B cell (primary cell): ENCODE results near the gene CRELD2. TPM values are rescaled to one million over a fixed set of nuclear protein-coding genes. Genes with fewer than 3 reads are reported as not detected.

Source experiments
- ATAC-seq: fragments of 200-7000 bp; cut with Tn5 transposase; one replicate; pipeline ENCODE4 v1.10.0; 2021; ENCODE audit warnings: low read depth, mild to moderate bottlenecking, moderate number of reproducible peaks, moderate library complexity
- CTCF ChIA-PET: fragments of 350-600 bp; sonication (Branson Sonifier 250); formaldehyde crosslinking; loops from one replicate; lab custom pipeline; 2021; ENCODE audit warnings: antibody characterized with exemption, inconsistent platforms; lab: Charles Lee
- POLR2A ChIA-PET: fragments of 350-600 bp; sonication (Branson Sonifier 250); formaldehyde crosslinking; loops from one replicate; lab custom pipeline; 2021; ENCODE audit warnings: antibody characterized with exemption; lab: Charles Lee
- DNase-seq: peaks from one replicate; pipeline ENCODE4 v3.0.0; 2013
- H2AFZ ChIP-seq: 2 replicates; pipeline ENCODE4 v1.6.1; 2012; ENCODE audit warnings: mild to moderate bottlenecking, low read depth, low read length; ENCODE audit not compliant: insufficient read depth, poor library complexity, severe bottlenecking
- H3K27ac ChIP-seq, 2 donors: 1 replicate in 1 of 2; 2 replicates in 1 of 2; pipeline ENCODE4 v1.5.1; 2012 to 2013; ENCODE audit warnings: low read length in 2 of 2, mild to moderate bottlenecking in 2 of 2, moderate library complexity in 1 of 2
- H3K27me3 ChIP-seq, 4 experiments: fragments of 200-600 bp in 1 of 4; sonication (generic) in 1 of 4; replicated peaks in 1 of 4; 1 replicate in 2 of 4; 2 replicates in 2 of 4; pipeline versions ENCODE4 v1.6.1 to v1.7.0; 2013 to 2016; ENCODE audit warnings: low read length in 3 of 4, mild to moderate bottlenecking in 2 of 4, mixed read lengths in 1 of 4, moderate library complexity in 1 of 4; ENCODE audit not compliant: insufficient read depth in 4 of 4, control insufficient read depth in 3 of 4; ENCODE audit errors: control extremely low read depth in 1 of 4
- H3K36me3 ChIP-seq, 2 experiments: replicated peaks in 1 of 2; 1 replicate in 1 of 2; 2 replicates in 1 of 2; pipeline versions ENCODE4 v1.6.1 to v1.7.1; 2013; ENCODE audit warnings: low read length in 1 of 2; ENCODE audit not compliant: insufficient read depth in 2 of 2, control insufficient read depth in 1 of 2; ENCODE audit errors: control extremely low read depth in 1 of 2, extremely low read depth in 1 of 2
- H3K4me1 ChIP-seq, 2 donors: fragments of 200-600 bp in 1 of 2; sonication (generic) in 1 of 2; 1 replicate in 1 of 2; 2 replicates in 1 of 2; pipeline versions ENCODE4 v1.5.1 to v1.6.1; 2013 to 2017; ENCODE audit warnings: low read length in 2 of 2; ENCODE audit not compliant: control insufficient read depth in 2 of 2, insufficient read depth in 2 of 2
- H3K4me2 ChIP-seq: replicated peaks from 2 replicates; pipeline ENCODE3; 2012; ENCODE audit warnings: mild to moderate bottlenecking, low read depth, low read length; ENCODE audit not compliant: poor library complexity, severe bottlenecking
- H3K4me3 ChIP-seq, 5 experiments: fragments of 200-600 bp in 1 of 5; sonication (generic) in 1 of 5; 1 replicate in 3 of 5; 2 replicates in 2 of 5; pipeline versions ENCODE4 v1.5.1 to v1.7.0; 2011 to 2016; ENCODE audit warnings: low read length in 4 of 5, mild to moderate bottlenecking in 4 of 5, low read depth in 2 of 5, control low read depth in 1 of 5, moderate library complexity in 1 of 5; ENCODE audit not compliant: insufficient read depth in 1 of 5; ENCODE audit errors: control extremely low read depth in 1 of 5, extremely low read depth in 1 of 5
- H3K79me2 ChIP-seq: fragments of 200-600 bp; sonication (generic); one replicate; pipeline ENCODE4 v1.6.0; 2016; ENCODE audit warnings: low read length; ENCODE audit not compliant: control insufficient read depth, insufficient read depth
- H3K9ac ChIP-seq: fragments of 200-600 bp; sonication (generic); 2 replicates; pipeline ENCODE4 v1.6.1; 2017; ENCODE audit warnings: mild to moderate bottlenecking, low read length, moderate library complexity
- H3K9me3 ChIP-seq, 3 donors: one replicate each; pipeline versions ENCODE4 v1.6.1 to v1.7.1; 2013; ENCODE audit warnings: low read length in 2 of 3; ENCODE audit not compliant: control insufficient read depth in 2 of 3, insufficient read depth in 1 of 3; ENCODE audit errors: control extremely low read depth in 1 of 3
- H4K20me1 ChIP-seq: 2 replicates; pipeline ENCODE4 v1.6.0; 2012; ENCODE audit warnings: mild to moderate bottlenecking, low read length; ENCODE audit not compliant: insufficient read depth, control insufficient read depth, poor library complexity, severe bottlenecking
- H3K27ac Mint-ChIP-seq: one replicate; pipeline ENCODE4 v1.8.0; 2021; ENCODE audit warnings: mixed read lengths
- H3K27me3 Mint-ChIP-seq: one replicate; pipeline ENCODE4 v1.8.0; 2021; ENCODE audit warnings: mixed read lengths
- H3K4me1 Mint-ChIP-seq: one replicate; pipeline ENCODE4 v1.8.0; 2021; ENCODE audit warnings: mixed read lengths
- H3K4me3 Mint-ChIP-seq: one replicate; pipeline ENCODE4 v1.8.0; 2021; ENCODE audit warnings: mixed read lengths
- H3K9me3 Mint-ChIP-seq: one replicate; pipeline ENCODE4 v1.8.0; 2022; ENCODE audit warnings: mixed read lengths; ENCODE audit not compliant: insufficient read depth
- EZH2 ChIP-seq: IDR thresholded peaks from 2 replicates; pipeline ENCODE4 v1.6.1; 2012; ENCODE audit warnings: borderline replicate concordance, low read depth, mild to moderate bottlenecking, moderate library complexity, low read length; ENCODE audit not compliant: insufficient read depth, poor library complexity, severe bottlenecking
- WGBS: methylation state at CpG from one replicate; pipeline ENCODE4 v1.1.5; 2013; ENCODE audit warnings: missing lambda C conversion rate; ENCODE audit not compliant: insufficient coverage; 5-methylcytosine and 5-hydroxymethylcytosine counted together
- intact Hi-C: fragments of 100-400 bp; cut with micrococcal nuclease; formaldehyde crosslinking; loops from one replicate; pipeline ENCODE4 v1.10.0; 2022
- polyA plus RNA-seq: library from polyadenylated mRNA; depleted of rRNA; stranded (reverse); fragments of >200 nt; gene quantifications from 2 replicates; pipeline ENCODE4 v1.2.3, GENCODE V29; 2012
- total RNA-seq, 2 donors: library from RNA; stranded (reverse); fragments of 120-200 nt in 1 of 2; gene quantifications; 1 replicate in 1 of 2; 2 replicates in 1 of 2; pipeline versions ENCODE4 v1.2.3 to v1.2.4, GENCODE V29; 2013 to 2022
- TF ChIP-seq, protein P1 (sequence below): fragments of 200-600 bp; IDR thresholded peaks from one replicate; pipeline ENCODE4 v1.8.0; 2022; ENCODE audit warnings: antibody characterized with exemption, mild to moderate bottlenecking

The CRELD2 gene
- total and polyA plus RNA-seq, 2 donors (not counting 1 experiment from before 2014, with no cell fraction given), result 35.9 to 41.9 TPM

- intact Hi-C loops, result no loop called here
- no peaks in the 10 kb centered on the region for H3K9me3 Mint-ChIP-seq
- WGBS, result 98% methylated on average over 14 of the region's 14 CpGs
Observed at GRCh38 chr22:49913446-49913845, 5.0 kb upstream of the CRELD2 start.

GRCh38 chr22:49914256-49914655 is 4.2 kb upstream of the CRELD2 start:
- peaks cover 16 to 18% of the 10 kb centered on the region in 2 donors for H3K4me1 ChIP-seq
- POLR2A ChIA-PET, result interaction anchor here (1.0 kb wide), 1 partner anchor 88 kb away, joined by 3 read pairs; no protein-coding TSS in a partner anchor
- H3K79me2 ChIP-seq, result peaks cover 55% of the 10 kb centered on the region
- H3K4me3 ChIP-seq, result no peak overlapping the region
- no peak overlapping the region for H3K4me2 ChIP-seq
- Mint-ChIP-seq H3K27me3 (no peaks in the 10 kb centered on the region), H3K4me1 (peaks cover 7% of the 10 kb centered on the region), H3K27ac (no peak overlapping the region), H3K4me3 (no peak overlapping the region), H3K9me3 (no peaks in the 10 kb centered on the region)
- intact Hi-C loops, result no loop called here
- DNase-seq (no peak), ATAC-seq (no peak)
- H3K9me3 ChIP-seq, result no peaks in the 10 kb centered on the region
- H3K27me3 ChIP-seq, result no peaks in the 10 kb centered on the region
- no peak overlapping the region for H3K27ac ChIP-seq
- no peak overlapping the region for H3K9ac ChIP-seq
- no peak for TF ChIP-seq EZH2
- TF ChIP-seq, protein P1, sequence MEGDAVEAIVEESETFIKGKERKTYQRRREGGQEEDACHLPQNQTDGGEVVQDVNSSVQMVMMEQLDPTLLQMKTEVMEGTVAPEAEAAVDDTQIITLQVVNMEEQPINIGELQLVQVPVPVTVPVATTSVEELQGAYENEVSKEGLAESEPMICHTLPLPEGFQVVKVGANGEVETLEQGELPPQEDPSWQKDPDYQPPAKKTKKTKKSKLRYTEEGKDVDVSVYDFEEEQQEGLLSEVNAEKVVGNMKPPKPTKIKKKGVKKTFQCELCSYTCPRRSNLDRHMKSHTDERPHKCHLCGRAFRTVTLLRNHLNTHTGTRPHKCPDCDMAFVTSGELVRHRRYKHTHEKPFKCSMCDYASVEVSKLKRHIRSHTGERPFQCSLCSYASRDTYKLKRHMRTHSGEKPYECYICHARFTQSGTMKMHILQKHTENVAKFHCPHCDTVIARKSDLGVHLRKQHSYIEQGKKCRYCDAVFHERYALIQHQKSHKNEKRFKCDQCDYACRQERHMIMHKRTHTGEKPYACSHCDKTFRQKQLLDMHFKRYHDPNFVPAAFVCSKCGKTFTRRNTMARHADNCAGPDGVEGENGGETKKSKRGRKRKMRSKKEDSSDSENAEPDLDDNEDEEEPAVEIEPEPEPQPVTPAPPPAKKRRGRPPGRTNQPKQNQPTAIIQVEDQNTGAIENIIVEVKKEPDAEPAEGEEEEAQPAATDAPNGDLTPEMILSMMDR, result no peak
- H2AFZ ChIP-seq, result no peak overlapping the region
- H3K36me3 ChIP-seq, result peaks cover 0 to 27% of the 10 kb centered on the region in 2 experiments
- WGBS, result 95% methylated on average over 8 of the region's 12 CpGs
- H4K20me1 ChIP-seq, result peaks cover 31% of the 10 kb centered on the region
- CTCF ChIA-PET, result interaction anchor here (1.0 kb wide), 1 partner anchor 116 kb away, joined by 4 read pairs; no protein-coding TSS in a partner anchor

More at GRCh38 chr22:49913446-49913845, 5.0 kb upstream of the CRELD2 start:
- Histone ChIP-seq H3K27me3 (no peaks in the 10 kb centered on the region), H3K9me3 (no peaks in the 10 kb centered on the region), H2AFZ (no peak overlapping the region), H3K4me3 (no peak overlapping the region), H3K9ac (no peak overlapping the region), H3K36me3 (peaks cover 0 to 30% of the 10 kb centered on the region in 2 experiments), H3K4me2 (no peak overlapping the region), H3K27ac (no peak overlapping the region), H4K20me1 (peaks cover 26% of the 10 kb centered on the region), H3K79me2 (peaks cover 57% of the 10 kb centered on the region), H3K4me1 (peaks cover 11 to 12% of the 10 kb centered on the region in 2 donors)
- ChIA-PET POLR2A (no interaction called here), CTCF (no interaction called here)
- no peak for TF ChIP-seq EZH2
- TF ChIP-seq, protein P1, result no peak
- Mint-ChIP-seq H3K27me3 (no peaks in the 10 kb centered on the region), H3K27ac (no peak overlapping the region), H3K4me1 (peaks cover 7% of the 10 kb centered on the region), H3K4me3 (no peak overlapping the region)
- ATAC-seq (no peak), DNase-seq (no peak)
